Adrenal gland (tissue), 12 donors: ENCODE measurements around the gene THPO. TPM values are rescaled to one million over a fixed set of nuclear protein-coding genes. Genes with fewer than 3 reads are reported as not detected.

Source experiments
- DNase-seq, 7 donors: peaks; one replicate each; pipeline ENCODE4 v3.0.0-alpha.2; 2019 to 2020
- H3K27ac ChIP-seq, 5 donors: fragments of 200-600 bp; sonication (generic) in 4 of 5; 1 replicate in 3 of 5; 2 replicates in 2 of 5; pipeline versions ENCODE4 v1.5.1 to v1.8.0; 2016 to 2020; ENCODE audit warnings: mild to moderate bottlenecking in 1 of 5
- H3K27me3 ChIP-seq: fragments of 200-600 bp; 2 replicates; pipeline ENCODE4 v1.8.0; 2021
- H3K36me3 ChIP-seq, 2 donors: fragments of 200-600 bp; replicated peaks in 1 of 2; 1 replicate in 1 of 2; 2 replicates in 1 of 2; pipeline versions ENCODE4 v1.5.1 to v1.8.0; 2018 to 2022
- H3K4me1 ChIP-seq, 2 donors: fragments of 200-600 bp; replicated peaks in 1 of 2; 1 replicate in 1 of 2; 2 replicates in 1 of 2; pipeline versions ENCODE4 v1.5.1 to v1.8.0; 2018 to 2021
- H3K4me3 ChIP-seq, 4 donors: fragments of 200-600 bp; sonication (generic) in 3 of 4; one replicate each; pipeline ENCODE4 v1.5.1; 2016 to 2018
- H3K9me3 ChIP-seq, 3 donors: fragments of 200-600 bp; sonication (generic) in 1 of 3; replicated peaks in 1 of 3; 1 replicate in 2 of 3; 2 replicates in 1 of 3; pipeline versions ENCODE4 v1.5.1 to v1.8.0; 2016 to 2021
- POLR2A ChIP-seq, 2 donors: fragments of 450-650 bp; IDR thresholded peaks; one replicate each; pipeline ENCODE4 v1.6.1; 2017; ENCODE audit warnings: antibody characterized with exemption in 2 of 2, mild to moderate bottlenecking in 2 of 2, moderate library complexity in 1 of 2
- WGBS, 4 donors: extraction: QIAGEN DNeasy Blood & Tissue Kit in 2 of 4; methylation state at CpG; one replicate each; pipeline versions ENCODE4 v1.1.5 to v1.1.7; 2013 to 2017; 5-methylcytosine and 5-hydroxymethylcytosine counted together
- intact Hi-C, 2 donors: fragments of 100-400 bp; cut with DNase I; formaldehyde crosslinking; loops; one replicate each; pipeline versions ENCODE4 v1.14.1 to v1.15.0; 2022 to 2023
- polyA plus RNA-seq, 3 donors: library from polyadenylated mRNA; stranded (reverse); fragments of 200-250 nt in 2 of 3; fragments of 350-450 nt in 1 of 3; fragmentation: Illumina TruSeq in 1 of 3; extraction: RNeasy Lipid Tissue Mini Kit (QIAGEN cat#74804) in 1 of 3; gene quantifications; one replicate each; pipeline ENCODE4 v1.2.3, GENCODE V29; 2013 to 2014
- total RNA-seq, 9 donors: library from RNA; depleted of rRNA in 4 of 9; stranded (reverse); fragments of >200 nt in 4 of 9; fragments of 120-200 nt in 1 of 9; fragmentation: NEBNext Ultra II Directional in 1 of 9; extraction: Animal tissue kit (Norgen Biotek cat#: 25700) in 1 of 9; gene quantifications; one replicate each; pipeline versions ENCODE4 v1.1.0 to v1.2.4, GENCODE V29; 2013 to 2023
- TF ChIP-seq, protein P1 (sequence below), 6 experiments: fragments of 450-650 bp in 4 of 6; fragments of 200-600 bp in 2 of 6; sonication (generic) in 1 of 6; IDR thresholded peaks; 1 replicate in 5 of 6; 2 replicates in 1 of 6; pipeline versions ENCODE4 v1.5.1 to v1.8.0; 2016 to 2021; ENCODE audit warnings: antibody characterized with exemption in 6 of 6, mild to moderate bottlenecking in 2 of 6, moderate library complexity in 1 of 6
- donor health status: healthy with polysubstance abuse.
- donor health status: Bipolar disorder and iron deficiency.
- donor health status: DM: yes; HTN: yes; CAD: no.
- donor health status: DM: no; HTN: no; CAD: no.
- donor health status: DM: no; HTN: no; CAD: no.
- donor health status: DM: yes; HTN: yes; CAD: no.

Gene THPO
- total and polyA plus RNA-seq, 12 donors = 0.11 to 5.3 (median 2.2) TPM; not detected in 3

DNA sequence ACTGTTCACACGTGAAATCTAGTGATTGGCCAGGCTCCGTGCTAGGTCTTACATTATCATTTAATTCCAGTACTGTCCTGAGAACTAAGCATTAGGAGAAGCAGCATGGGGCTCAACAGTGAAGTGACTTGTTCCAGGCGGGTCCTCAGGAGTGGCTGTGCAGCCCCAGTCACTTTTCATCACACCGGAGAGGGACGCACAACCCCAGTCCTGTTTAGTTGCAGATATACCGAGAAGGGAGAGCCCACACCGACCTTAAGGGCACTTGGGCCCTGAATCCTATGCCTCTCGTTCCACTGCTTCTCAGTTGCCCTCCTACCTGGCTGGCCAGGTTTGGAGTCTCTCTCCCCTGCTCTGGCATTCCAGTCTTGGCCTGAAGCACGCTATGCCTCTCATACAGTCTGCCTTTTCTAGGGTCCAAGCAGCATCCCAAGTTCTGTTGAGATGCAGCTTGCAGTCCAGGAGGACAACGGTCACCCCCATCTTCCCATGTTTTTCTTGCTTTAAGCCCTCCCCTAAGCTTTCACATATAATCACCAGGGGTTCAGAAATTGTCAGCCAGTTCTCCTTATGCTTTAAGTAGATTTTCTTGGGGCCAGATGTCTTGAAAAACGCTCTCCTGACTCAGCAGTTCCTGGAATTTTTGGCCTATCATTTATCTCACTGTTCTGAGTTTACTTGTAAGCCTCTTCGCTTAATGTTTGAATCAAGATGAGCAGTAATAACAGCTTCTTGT lies 30.5 kb downstream of the THPO start:
- intact Hi-C loops = no loop called here
- Histone ChIP-seq H3K4me1 (peaks cover 6 to 31% of the 10 kb centered on the region in 2 donors), H3K36me3 (peaks cover 0 to 23% of the 10 kb centered on the region in 2 donors), H3K27me3 (no peaks in the 10 kb centered on the region), H3K9me3 (no peaks in the 10 kb centered on the region), H3K4me3 (no peak overlapping the region), H3K27ac (peak overlapping the region in 2 of 5 donors; percentile 30 to 84)
- no peak for TF ChIP-seq POLR2A (IDR thresholded peaks at IDR 0.05)
- TF ChIP-seq, protein P1, sequence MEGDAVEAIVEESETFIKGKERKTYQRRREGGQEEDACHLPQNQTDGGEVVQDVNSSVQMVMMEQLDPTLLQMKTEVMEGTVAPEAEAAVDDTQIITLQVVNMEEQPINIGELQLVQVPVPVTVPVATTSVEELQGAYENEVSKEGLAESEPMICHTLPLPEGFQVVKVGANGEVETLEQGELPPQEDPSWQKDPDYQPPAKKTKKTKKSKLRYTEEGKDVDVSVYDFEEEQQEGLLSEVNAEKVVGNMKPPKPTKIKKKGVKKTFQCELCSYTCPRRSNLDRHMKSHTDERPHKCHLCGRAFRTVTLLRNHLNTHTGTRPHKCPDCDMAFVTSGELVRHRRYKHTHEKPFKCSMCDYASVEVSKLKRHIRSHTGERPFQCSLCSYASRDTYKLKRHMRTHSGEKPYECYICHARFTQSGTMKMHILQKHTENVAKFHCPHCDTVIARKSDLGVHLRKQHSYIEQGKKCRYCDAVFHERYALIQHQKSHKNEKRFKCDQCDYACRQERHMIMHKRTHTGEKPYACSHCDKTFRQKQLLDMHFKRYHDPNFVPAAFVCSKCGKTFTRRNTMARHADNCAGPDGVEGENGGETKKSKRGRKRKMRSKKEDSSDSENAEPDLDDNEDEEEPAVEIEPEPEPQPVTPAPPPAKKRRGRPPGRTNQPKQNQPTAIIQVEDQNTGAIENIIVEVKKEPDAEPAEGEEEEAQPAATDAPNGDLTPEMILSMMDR (IDR thresholded peaks at IDR 0.05) = no peak
- WGBS, 4 donors = 73 to 80% (median 76%) methylated on average over 12 of the region's 12 CpGs
- no peak for DNase-seq

DNA sequence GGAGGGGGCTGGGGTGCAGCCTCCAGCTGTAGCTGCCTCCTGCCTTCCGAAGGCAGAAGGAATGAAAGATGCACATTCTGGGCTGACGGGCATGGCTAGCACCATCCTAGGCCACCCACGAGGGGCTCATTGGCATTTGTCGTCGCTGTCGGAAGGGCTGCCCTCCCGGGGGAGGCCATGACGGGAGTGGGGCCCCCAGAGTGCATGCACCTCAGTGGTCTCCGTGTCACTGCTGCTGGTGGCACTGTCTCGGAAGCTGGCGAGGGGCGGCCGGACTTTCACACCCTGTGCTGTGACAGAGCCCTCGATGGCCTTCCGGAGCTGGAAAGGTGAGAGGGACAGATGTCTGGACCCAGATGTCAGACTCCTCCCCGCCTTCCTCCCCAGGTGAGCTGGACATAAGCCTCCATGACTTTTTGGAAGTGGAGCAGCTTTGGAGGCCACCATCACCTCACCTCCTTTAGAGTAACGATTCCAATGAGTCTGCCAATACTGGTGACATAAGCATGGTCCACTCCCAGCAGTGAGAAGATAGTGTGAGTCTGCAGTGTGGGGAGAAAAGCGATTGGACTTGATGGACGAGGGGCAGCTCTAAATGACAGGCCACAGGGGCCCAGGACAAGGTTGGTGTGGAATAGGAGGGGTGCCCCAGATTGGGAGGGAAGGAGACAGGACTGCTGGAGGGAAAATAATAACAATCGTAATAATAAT lies 31.4 kb downstream of the THPO start:
- Histone ChIP-seq H3K27ac (peak overlapping the region in 3 of 5 donors; percentile 22 to 84 (median 45)), H3K4me1 (peaks cover 6 to 26% of the 10 kb centered on the region in 2 donors), H3K9me3 (no peaks in the 10 kb centered on the region), H3K36me3 (peaks cover 0 to 32% of the 10 kb centered on the region in 2 donors), H3K4me3 (no peak overlapping the region), H3K27me3 (no peaks in the 10 kb centered on the region)
- WGBS, 4 donors = 85 to 91% (median 90%) methylated on average over 9 to 20 of the region's 20 CpGs
- intact Hi-C loops = no loop called here
- peak in 1 of 7 donors; percentile 33 for DNase-seq
- TF ChIP-seq POLR2A (IDR thresholded peaks at IDR 0.05) = no peak
- TF ChIP-seq, protein P1 (IDR thresholded peaks at IDR 0.05) = no peak

DNA sequence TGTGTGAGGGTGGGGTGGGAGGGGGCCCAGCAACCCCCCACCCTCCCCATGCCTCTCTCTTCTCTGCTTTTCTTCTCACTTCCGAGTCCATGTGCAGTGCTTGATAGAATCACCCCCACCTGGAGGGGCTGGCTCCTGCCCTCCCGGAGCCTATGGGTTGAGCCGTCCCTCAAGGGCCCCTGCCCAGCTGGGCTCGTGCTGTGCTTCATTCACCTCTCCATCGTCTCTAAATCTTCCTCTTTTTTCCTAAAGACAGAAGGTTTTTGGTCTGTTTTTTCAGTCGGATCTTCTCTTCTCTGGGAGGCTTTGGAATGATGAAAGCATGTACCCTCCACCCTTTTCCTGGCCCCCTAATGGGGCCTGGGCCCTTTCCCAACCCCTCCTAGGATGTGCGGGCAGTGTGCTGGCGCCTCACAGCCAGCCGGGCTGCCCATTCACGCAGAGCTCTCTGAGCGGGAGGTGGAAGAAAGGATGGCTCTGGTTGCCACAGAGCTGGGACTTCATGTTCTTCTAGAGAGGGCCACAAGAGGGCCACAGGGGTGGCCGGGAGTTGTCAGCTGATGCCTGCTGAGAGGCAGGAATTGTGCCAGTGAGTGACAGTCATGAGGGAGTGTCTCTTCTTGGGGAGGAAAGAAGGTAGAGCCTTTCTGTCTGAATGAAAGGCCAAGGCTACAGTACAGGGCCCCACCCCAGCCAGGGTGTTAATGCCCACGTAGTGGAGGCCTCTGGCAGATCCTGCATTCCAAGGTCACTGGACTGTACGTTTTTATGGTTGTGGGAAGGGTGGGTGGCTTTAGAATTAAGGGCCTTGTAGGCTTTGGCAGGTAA lies 32.5 kb downstream of the THPO start:
- H3K36me3 ChIP-seq = peaks cover 0 to 36% of the 10 kb centered on the region in 2 donors
- H3K27ac ChIP-seq = peak overlapping the region in 4 of 5 donors; percentile 6 to 84 (median 59)
- intact Hi-C loops = no loop called here
- H3K4me1 ChIP-seq = peaks cover 6 to 15% of the 10 kb centered on the region in 2 donors
- H3K27me3 ChIP-seq = no peaks in the 10 kb centered on the region
- TF ChIP-seq, protein P1 (IDR thresholded peaks at IDR 0.05) = peak; percentile 36 to 75 (median 70)
- peak in 1 of 2 donors; percentile 64 for TF ChIP-seq POLR2A (IDR thresholded peaks at IDR 0.05)
- H3K9me3 ChIP-seq = no peaks in the 10 kb centered on the region
- 21 to 37% (median 32%) methylated on average over 13 to 14 of the region's 14 CpGs for WGBS, 4 donors
- H3K4me3 ChIP-seq = no peak overlapping the region
- DNase-seq = peak; percentile 82 to 96 (median 94)
